SK-N-SH treated with all-trans-retinoic acid at 6 μM for 48 hours (cell line): ENCODE data around the gene SPACDR.

ENCODE experiments used
- ATAC-seq: fragments of 200-7000 bp; cut with Tn5 transposase; 3 replicates; pipeline ENCODE4 v1.9.1; 2020; ENCODE audit warnings: mild to moderate bottlenecking, moderate library complexity
- ARNTL ChIP-seq: fragments of 450-650 bp; formaldehyde crosslinking; IDR thresholded peaks from 2 replicates; pipeline ENCODE4 v1.5.0; 2020; ENCODE audit warnings: low read depth, mild to moderate bottlenecking, moderate library complexity, borderline replicate concordance
- BACH2 ChIP-seq: fragments of 250-450 bp; sonication (Bioruptor Pico); IDR thresholded peaks from 2 replicates; pipeline ENCODE4 v1.9.0; 2021; ENCODE audit warnings: mild to moderate bottlenecking, borderline replicate concordance
- CSDC2 ChIP-seq: fragments of 250-450 bp; sonication (Bioruptor Pico); IDR thresholded peaks from 2 replicates; pipeline ENCODE4 v1.5.0; 2020; ENCODE audit warnings: mild to moderate bottlenecking, moderate library complexity
- ESRRG ChIP-seq: fragments of 250-450 bp; sonication (Bioruptor Pico); IDR thresholded peaks from 2 replicates; pipeline ENCODE4 v1.6.1; 2021; ENCODE audit warnings: mild to moderate bottlenecking
- GLIS3 ChIP-seq: fragments of 250-450 bp; sonication (Bioruptor Pico); IDR thresholded peaks from 2 replicates; pipeline ENCODE4 v1.5.0; 2020; ENCODE audit warnings: mild to moderate bottlenecking, moderate library complexity
- ISL1 ChIP-seq: fragments of 250-450 bp; sonication (Bioruptor Pico); IDR thresholded peaks from 2 replicates; pipeline ENCODE4 v2.1.2; 2022; ENCODE audit warnings: mild to moderate bottlenecking, moderate library complexity
- OSR1 ChIP-seq: fragments of 250-450 bp; sonication (Bioruptor Pico); IDR thresholded peaks from 2 replicates; pipeline ENCODE4 v1.8.0; 2022; ENCODE audit warnings: moderate library complexity, mild to moderate bottlenecking, inconsistent platforms
- SNAI2 ChIP-seq: fragments of 250-450 bp; sonication (Bioruptor Pico); IDR thresholded peaks from 2 replicates; pipeline ENCODE4 v1.5.0; 2020; ENCODE audit warnings: mild to moderate bottlenecking, moderate library complexity
- TCF4 ChIP-seq: fragments of 250-450 bp; sonication (Bioruptor Pico); IDR thresholded peaks from 2 replicates; pipeline ENCODE4 v1.8.0; 2021; ENCODE audit warnings: mild to moderate bottlenecking, moderate library complexity, borderline replicate concordance
- TOX ChIP-seq: fragments of 250-450 bp; sonication (Bioruptor Pico); IDR thresholded peaks from 2 replicates; pipeline ENCODE4 v1.8.0; 2021; ENCODE audit warnings: mild to moderate bottlenecking, moderate library complexity, borderline replicate concordance
- ZC3H10 ChIP-seq: fragments of 250-450 bp; sonication (Bioruptor Pico); IDR thresholded peaks from 2 replicates; pipeline ENCODE4 v1.5.1; 2021; ENCODE audit warnings: mild to moderate bottlenecking, moderate library complexity
- ZFP3 ChIP-seq: fragments of 250-450 bp; sonication (Bioruptor Pico); IDR thresholded peaks from 2 replicates; pipeline ENCODE4 v1.5.0; 2020; ENCODE audit warnings: mild to moderate bottlenecking, moderate library complexity
- ZFP30 ChIP-seq: fragments of 450-650 bp; formaldehyde crosslinking; IDR thresholded peaks from 2 replicates; pipeline ENCODE4 v1.5.0; 2022; ENCODE audit warnings: mild to moderate bottlenecking, moderate library complexity
- ZNF565 ChIP-seq: fragments of 450-650 bp; formaldehyde crosslinking; conservative IDR thresholded peaks from 2 replicates; pipeline ENCODE4 v1.5.0; 2020; ENCODE audit warnings: low read depth, mild to moderate bottlenecking, moderate library complexity
- ZNF8 ChIP-seq: fragments of 450-650 bp; formaldehyde crosslinking; IDR thresholded peaks from 2 replicates; pipeline ENCODE4 v1.5.0; 2020; ENCODE audit warnings: mild to moderate bottlenecking, moderate library complexity
- TF ChIP-seq, protein P1 (sequence below): fragments of 250-450 bp; sonication (Bioruptor Pico); IDR thresholded peaks from 2 replicates; pipeline ENCODE4 v1.5.0; 2020; ENCODE audit warnings: mild to moderate bottlenecking, moderate library complexity
- TF ChIP-seq, protein P2 (sequence below): fragments of 250-450 bp; sonication (Bioruptor Pico); IDR thresholded peaks from 2 replicates; pipeline ENCODE4 v1.8.0; 2020; ENCODE audit warnings: mild to moderate bottlenecking, moderate library complexity, borderline replicate concordance
- TF ChIP-seq, protein P3 (sequence below): fragments of 250-450 bp; sonication (Bioruptor Pico); IDR thresholded peaks from 2 replicates; pipeline ENCODE4 v1.8.0; 2021; ENCODE audit warnings: low read depth, mild to moderate bottlenecking, moderate library complexity, borderline replicate concordance
- TF ChIP-seq, protein P4 (sequence below): fragments of 250-450 bp; sonication (Bioruptor Pico); IDR thresholded peaks from 2 replicates; pipeline ENCODE4 v1.5.1; 2021; ENCODE audit warnings: mild to moderate bottlenecking, moderate library complexity
- TF ChIP-seq, protein P5 (sequence below): fragments of 250-450 bp; sonication (Bioruptor Pico); IDR thresholded peaks from 2 replicates; pipeline ENCODE4 v1.5.1; 2020; ENCODE audit warnings: low read depth, mild to moderate bottlenecking, moderate library complexity

SPACDR gene

DNA sequence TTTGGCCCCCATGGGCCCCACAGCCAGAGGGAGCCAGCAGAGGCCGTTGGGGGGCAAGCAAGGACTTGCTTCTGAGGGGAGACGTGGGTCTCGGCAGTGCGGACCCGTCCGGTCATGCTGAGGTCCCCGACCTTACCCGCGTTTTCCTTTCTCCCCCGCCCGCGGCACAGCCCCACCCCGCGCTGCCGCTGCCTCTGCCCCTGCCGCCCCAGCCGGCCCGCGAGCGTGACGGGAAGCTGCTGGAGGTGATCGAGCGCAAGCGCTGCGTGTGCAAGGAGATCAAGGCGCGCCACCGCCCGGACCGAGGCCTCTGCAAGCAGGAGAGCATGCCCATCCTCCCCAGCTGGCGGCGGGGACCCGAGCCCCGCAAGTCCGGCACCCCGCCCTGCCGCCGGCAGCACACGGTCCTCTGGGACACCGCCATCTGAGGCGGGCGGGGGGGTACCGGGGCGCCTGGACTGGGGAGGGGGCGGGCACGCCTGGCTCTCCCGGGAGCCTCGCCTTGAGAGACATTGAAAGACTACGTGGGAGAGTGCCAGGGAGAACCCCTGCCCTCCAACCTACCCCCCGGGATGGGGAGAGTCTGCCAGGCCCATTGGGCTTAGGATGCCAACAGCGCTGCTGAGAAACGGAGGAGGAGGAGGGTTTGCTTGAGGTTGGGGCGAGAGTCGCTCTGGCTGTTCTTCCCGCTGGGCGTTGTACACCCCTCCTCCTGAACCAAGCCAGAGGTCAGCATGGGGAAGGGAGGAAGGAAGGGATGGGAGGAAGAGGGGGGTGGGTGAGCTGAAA is 29.6 kb upstream of the SPACDR start (continued):
- TF ChIP-seq, protein P1, sequence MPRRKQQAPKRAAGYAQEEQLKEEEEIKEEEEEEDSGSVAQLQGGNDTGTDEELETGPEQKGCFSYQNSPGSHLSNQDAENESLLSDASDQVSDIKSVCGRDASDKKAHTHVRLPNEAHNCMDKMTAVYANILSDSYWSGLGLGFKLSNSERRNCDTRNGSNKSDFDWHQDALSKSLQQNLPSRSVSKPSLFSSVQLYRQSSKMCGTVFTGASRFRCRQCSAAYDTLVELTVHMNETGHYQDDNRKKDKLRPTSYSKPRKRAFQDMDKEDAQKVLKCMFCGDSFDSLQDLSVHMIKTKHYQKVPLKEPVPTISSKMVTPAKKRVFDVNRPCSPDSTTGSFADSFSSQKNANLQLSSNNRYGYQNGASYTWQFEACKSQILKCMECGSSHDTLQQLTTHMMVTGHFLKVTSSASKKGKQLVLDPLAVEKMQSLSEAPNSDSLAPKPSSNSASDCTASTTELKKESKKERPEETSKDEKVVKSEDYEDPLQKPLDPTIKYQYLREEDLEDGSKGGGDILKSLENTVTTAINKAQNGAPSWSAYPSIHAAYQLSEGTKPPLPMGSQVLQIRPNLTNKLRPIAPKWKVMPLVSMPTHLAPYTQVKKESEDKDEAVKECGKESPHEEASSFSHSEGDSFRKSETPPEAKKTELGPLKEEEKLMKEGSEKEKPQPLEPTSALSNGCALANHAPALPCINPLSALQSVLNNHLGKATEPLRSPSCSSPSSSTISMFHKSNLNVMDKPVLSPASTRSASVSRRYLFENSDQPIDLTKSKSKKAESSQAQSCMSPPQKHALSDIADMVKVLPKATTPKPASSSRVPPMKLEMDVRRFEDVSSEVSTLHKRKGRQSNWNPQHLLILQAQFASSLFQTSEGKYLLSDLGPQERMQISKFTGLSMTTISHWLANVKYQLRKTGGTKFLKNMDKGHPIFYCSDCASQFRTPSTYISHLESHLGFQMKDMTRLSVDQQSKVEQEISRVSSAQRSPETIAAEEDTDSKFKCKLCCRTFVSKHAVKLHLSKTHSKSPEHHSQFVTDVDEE (CRISPR knock-in tag), result no peak
- TF ChIP-seq CSDC2 (CRISPR knock-in tag), result no peak

DNA sequence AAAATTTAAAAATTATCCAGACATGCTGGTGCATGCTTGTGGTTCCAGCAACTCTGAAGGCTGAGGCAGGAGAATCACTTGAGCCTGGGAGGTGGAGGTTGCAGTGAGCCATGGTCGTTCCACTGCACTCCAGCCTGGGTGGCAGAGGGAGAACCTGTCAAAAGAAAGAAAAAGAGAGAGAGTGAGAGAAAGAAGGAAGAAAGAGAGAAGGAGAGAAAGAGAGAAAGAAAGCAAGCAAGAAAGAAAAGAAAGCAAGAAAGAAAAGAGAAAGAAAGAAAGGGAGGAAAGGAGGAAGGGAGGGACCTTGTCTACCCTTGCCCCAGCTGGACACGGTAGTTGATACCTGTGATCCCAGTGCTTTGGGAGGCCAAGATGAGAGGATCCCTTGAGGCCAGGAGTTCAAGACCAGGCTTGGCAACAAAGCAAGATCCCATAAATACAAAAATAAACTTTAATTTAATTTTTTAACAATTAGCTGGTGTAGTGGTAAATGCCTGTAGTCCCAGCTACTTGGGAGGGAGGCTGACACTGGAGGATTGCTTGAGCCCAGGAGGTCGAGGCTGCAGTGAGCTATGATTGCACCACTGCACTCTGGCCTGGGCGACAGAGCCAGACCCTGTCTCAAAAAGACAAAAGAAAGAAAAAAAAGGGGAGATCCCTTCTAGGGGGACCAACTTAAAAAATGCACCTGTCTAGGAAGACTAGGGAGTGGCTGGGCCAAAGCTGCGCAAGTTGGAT is 28.8 kb upstream of the SPACDR start:
- TF ChIP-seq ZFP30 (CRISPR knock-in tag), result no peak
- TF ChIP-seq, protein P2, sequence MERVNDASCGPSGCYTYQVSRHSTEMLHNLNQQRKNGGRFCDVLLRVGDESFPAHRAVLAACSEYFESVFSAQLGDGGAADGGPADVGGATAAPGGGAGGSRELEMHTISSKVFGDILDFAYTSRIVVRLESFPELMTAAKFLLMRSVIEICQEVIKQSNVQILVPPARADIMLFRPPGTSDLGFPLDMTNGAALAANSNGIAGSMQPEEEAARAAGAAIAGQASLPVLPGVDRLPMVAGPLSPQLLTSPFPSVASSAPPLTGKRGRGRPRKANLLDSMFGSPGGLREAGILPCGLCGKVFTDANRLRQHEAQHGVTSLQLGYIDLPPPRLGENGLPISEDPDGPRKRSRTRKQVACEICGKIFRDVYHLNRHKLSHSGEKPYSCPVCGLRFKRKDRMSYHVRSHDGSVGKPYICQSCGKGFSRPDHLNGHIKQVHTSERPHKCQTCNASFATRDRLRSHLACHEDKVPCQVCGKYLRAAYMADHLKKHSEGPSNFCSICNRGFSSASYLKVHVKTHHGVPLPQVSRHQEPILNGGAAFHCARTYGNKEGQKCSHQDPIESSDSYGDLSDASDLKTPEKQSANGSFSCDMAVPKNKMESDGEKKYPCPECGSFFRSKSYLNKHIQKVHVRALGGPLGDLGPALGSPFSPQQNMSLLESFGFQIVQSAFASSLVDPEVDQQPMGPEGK, result no peak
- TF ChIP-seq ISL1, result no peak
- TF ChIP-seq, protein P3, sequence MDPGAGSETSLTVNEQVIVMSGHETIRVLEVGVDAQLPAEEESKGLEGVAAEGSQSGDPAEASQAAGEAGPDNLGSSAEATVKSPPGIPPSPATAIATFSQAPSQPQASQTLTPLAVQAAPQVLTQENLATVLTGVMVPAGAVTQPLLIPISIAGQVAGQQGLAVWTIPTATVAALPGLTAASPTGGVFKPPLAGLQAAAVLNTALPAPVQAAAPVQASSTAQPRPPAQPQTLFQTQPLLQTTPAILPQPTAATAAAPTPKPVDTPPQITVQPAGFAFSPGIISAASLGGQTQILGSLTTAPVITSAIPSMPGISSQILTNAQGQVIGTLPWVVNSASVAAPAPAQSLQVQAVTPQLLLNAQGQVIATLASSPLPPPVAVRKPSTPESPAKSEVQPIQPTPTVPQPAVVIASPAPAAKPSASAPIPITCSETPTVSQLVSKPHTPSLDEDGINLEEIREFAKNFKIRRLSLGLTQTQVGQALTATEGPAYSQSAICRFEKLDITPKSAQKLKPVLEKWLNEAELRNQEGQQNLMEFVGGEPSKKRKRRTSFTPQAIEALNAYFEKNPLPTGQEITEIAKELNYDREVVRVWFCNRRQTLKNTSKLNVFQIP, result no peak
- no peak for TF ChIP-seq OSR1 (CRISPR knock-in tag)
- no peak for TF ChIP-seq BACH2 (CRISPR knock-in tag)
- no peak for TF ChIP-seq ZNF565 (CRISPR knock-in tag)
- TF ChIP-seq ZFP3 (CRISPR knock-in tag), result no peak
- TF ChIP-seq, protein P4, sequence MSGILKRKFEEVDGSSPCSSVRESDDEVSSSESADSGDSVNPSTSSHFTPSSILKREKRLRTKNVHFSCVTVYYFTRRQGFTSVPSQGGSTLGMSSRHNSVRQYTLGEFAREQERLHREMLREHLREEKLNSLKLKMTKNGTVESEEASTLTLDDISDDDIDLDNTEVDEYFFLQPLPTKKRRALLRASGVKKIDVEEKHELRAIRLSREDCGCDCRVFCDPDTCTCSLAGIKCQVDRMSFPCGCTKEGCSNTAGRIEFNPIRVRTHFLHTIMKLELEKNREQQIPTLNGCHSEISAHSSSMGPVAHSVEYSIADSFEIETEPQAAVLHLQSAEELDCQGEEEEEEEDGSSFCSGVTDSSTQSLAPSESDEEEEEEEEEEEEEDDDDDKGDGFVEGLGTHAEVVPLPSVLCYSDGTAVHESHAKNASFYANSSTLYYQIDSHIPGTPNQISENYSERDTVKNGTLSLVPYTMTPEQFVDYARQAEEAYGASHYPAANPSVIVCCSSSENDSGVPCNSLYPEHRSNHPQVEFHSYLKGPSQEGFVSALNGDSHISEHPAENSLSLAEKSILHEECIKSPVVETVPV (CRISPR knock-in tag), result no peak
- TF ChIP-seq, protein P5, sequence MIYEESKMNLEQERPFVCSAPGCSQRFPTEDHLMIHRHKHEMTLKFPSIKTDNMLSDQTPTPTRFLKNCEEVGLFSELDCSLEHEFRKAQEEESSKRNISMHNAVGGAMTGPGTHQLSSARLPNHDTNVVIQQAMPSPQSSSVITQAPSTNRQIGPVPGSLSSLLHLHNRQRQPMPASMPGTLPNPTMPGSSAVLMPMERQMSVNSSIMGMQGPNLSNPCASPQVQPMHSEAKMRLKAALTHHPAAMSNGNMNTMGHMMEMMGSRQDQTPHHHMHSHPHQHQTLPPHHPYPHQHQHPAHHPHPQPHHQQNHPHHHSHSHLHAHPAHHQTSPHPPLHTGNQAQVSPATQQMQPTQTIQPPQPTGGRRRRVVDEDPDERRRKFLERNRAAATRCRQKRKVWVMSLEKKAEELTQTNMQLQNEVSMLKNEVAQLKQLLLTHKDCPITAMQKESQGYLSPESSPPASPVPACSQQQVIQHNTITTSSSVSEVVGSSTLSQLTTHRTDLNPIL (CRISPR knock-in tag), result no peak
- no peak for TF ChIP-seq CSDC2 (CRISPR knock-in tag)
- TF ChIP-seq GLIS3 (CRISPR knock-in tag), result no peak
- TF ChIP-seq ZC3H10 (CRISPR knock-in tag), result no peak
- no peak for TF ChIP-seq TOX
- no peak for TF ChIP-seq SNAI2
- no peak for TF ChIP-seq TCF4 (CRISPR knock-in tag)
- TF ChIP-seq ZNF8 (CRISPR knock-in tag), result no peak
- TF ChIP-seq ESRRG (CRISPR knock-in tag), result no peak
- TF ChIP-seq, protein P1 (CRISPR knock-in tag), result no peak
- TF ChIP-seq ARNTL (CRISPR knock-in tag), result no peak
- no peak for ATAC-seq
